Prostate gland (tissue), 2 donors: ENCODE results near the gene SSPN.
A peak's percentile ranks its signal among the peaks of the same experiment; 100 is the strongest.

Source experiments
- POLR2A ChIP-seq: fragments of 450-650 bp; IDR thresholded peaks from one replicate; pipeline ENCODE4 v1.6.1; 2016; ENCODE audit warnings: antibody characterized with exemption, mild to moderate bottlenecking
- TF ChIP-seq, protein P1 (sequence below), 4 experiments: fragments of 200-600 bp in 2 of 4; fragments of 450-650 bp in 2 of 4; sonication (generic) in 2 of 4; IDR thresholded peaks; 1 replicate in 3 of 4; 2 replicates in 1 of 4; pipeline ENCODE4 v1.5.1; 2016 to 2019; ENCODE audit warnings: antibody characterized with exemption in 4 of 4, mild to moderate bottlenecking in 2 of 4, moderate library complexity in 2 of 4

DNA sequence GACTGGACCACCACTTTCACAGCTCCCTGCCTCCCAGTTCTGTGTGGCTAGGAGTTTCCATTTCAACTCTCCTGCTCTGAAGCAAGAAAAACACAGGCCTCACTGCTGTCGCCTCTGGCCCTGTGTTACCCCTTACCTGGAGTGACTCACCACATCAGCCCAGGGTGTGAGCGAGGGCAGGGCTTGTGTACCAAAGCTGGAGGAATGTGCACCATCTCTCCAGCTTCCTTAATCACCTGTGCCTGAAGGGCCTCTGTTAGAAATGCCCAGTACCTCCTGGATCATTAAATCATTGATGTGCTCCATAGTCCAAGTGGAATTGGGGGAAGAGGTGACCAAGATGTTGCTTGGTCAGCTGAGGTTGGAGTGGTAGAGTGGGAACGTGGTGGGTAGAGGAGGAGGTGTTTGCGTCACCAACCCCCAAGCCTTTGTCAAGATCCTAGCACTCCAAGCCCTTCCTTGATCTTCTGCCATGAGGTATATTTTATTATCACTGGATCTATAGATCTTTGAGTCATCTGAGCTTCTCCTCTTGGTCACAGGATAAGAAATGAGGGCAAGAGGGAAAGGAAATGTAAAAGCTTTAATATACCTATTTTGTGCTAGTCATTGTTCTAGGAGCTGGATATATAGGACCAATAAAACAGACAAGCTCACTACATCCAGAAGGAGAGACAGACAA lies 51.3 kb downstream of the SSPN start:
- peak; percentile 10 for TF ChIP-seq POLR2A
- TF ChIP-seq, protein P1, sequence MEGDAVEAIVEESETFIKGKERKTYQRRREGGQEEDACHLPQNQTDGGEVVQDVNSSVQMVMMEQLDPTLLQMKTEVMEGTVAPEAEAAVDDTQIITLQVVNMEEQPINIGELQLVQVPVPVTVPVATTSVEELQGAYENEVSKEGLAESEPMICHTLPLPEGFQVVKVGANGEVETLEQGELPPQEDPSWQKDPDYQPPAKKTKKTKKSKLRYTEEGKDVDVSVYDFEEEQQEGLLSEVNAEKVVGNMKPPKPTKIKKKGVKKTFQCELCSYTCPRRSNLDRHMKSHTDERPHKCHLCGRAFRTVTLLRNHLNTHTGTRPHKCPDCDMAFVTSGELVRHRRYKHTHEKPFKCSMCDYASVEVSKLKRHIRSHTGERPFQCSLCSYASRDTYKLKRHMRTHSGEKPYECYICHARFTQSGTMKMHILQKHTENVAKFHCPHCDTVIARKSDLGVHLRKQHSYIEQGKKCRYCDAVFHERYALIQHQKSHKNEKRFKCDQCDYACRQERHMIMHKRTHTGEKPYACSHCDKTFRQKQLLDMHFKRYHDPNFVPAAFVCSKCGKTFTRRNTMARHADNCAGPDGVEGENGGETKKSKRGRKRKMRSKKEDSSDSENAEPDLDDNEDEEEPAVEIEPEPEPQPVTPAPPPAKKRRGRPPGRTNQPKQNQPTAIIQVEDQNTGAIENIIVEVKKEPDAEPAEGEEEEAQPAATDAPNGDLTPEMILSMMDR (IDR thresholded peaks at IDR 0.05): no peak
